Raji (cell line): Measurements from ENCODE around the gene MYO1H.

Source experiments
- POLR2A ChIP-seq: IDR thresholded peaks from 2 replicates; pipeline ENCODE4 v1.6.1; 2011; ENCODE audit warnings: low read depth, low read length, control low read depth; ENCODE audit not compliant: insufficient read depth

Gene MYO1H

GRCh38 chr12:109466305-109466704 lies 118.6 kb downstream of the MYO1H start:
- TF ChIP-seq POLR2A, result no peak

DNA sequence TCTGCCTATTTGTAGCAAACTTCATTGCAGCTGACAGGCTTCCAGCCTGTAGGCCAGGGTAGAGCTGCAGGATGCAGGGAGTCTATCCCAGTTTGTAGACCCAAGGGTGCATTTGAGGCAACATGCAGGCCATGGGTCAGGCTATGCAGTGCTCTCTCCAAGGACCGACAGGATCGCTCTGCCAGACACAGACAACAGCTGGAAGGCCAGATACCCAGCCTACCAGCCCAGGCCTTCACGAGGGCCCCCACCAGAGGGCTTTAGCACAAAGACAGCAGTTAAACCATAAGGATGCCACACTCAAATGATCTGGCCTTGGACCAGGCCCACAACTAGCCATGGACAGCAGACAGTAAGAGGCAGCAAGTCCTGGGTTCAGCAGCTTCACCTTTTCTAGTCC lies 119.1 kb downstream of the MYO1H start:
- no peak for TF ChIP-seq POLR2A

DNA sequence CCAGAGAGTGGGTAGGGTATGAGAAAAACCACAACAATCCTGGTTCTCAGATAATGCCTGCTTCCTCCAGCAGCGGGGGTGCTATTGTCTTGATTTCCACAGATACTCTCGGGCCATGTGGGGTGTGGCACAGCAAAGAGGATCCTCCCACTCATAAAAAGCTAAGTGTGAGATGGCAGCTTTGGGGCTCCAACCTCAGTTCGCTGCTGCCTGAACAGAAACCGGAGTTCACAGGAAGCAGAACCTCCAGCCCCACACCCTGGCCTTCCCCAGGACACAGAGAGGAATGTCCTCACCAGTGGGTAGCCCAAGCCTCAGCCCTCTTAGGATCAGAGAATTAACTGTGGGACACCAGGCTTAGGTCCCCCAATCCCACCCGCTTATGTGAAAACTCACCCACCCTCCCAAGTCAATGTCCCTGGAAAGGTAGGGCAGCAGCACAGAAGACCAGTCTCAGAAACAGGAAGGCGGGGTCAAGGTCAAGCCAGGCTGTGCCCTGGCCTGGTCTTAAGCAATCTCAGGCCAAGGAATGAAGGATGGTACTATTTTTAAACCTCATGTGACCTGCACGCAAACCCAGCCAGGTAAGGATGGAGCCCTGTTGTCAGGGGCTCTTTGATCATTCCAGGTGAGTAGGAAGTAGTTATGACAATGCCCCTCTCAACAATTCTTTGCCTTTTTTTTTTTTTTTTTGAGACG lies 120.4 kb downstream of the MYO1H start:
- TF ChIP-seq POLR2A, result no peak

- no peak for TF ChIP-seq POLR2A
These were observed 121.8 kb downstream of the MYO1H start for GRCh38 chr12:109469517-109469916.

DNA sequence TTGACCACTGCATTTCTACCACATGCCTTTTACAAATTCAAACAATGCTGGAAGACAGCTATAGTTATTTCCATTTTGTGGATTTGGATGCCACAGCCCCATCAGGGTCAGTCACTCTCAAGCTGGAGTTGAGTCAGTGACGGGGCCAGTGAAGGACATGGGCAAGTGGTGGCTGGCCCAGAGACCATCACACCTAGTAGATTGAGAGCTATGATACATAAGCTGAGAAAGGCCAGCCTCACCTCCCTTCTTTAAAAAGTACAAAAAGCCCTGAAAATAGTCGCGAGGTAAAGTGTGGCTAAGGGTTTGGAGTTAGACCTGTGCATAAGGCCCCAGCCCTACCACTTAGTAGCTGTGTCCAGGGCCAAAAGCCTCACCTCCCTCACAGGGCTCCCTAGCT lies 125.3 kb downstream of the MYO1H start:
- no peak for TF ChIP-seq POLR2A

- no peak for TF ChIP-seq POLR2A
These were observed 127.4 kb downstream of the MYO1H start for GRCh38 chr12:109475121-109475520.

DNA sequence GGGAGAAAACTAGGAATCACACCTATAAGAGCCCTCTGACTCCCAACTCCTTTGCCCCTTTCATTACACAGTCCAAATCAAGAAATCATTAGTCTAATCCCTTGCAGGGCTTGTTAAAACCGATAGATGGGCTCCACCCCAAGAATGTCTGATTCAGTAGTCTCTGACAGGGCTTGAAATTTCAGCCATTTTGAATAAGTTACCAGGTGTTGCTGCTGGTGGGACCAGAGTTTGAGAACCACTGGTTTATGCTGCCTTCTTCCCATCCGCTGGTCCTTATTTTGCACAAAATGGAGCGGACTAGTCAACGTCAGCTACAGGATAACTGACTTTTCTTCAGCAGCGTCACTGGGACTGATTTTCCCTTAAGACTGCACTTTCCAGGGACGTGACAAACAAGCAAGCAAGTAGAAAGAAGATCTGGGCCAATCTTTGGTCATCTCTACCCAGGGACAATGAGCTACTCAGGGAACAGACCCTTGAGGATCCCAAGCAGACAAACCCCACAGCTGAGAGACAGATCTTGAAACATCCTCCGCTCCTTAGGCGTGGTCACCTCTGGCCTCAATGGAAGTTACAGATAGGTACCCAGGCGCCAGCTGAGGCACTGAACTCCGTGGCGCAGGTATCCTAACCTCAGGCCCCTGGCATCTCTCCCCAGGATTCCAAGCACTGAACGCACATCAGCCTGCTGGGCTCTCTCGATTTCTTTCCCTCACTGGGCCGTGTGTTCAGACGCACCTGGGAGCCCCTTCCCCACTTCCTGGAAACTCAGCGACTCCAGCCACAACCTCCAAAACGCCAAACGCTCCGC lies 128.5 kb downstream of the MYO1H start:
- TF ChIP-seq POLR2A, result no peak

GRCh38 chr12:109476807-109477184 lies 129.1 kb downstream of the MYO1H start:
- no peak for TF ChIP-seq POLR2A

DNA sequence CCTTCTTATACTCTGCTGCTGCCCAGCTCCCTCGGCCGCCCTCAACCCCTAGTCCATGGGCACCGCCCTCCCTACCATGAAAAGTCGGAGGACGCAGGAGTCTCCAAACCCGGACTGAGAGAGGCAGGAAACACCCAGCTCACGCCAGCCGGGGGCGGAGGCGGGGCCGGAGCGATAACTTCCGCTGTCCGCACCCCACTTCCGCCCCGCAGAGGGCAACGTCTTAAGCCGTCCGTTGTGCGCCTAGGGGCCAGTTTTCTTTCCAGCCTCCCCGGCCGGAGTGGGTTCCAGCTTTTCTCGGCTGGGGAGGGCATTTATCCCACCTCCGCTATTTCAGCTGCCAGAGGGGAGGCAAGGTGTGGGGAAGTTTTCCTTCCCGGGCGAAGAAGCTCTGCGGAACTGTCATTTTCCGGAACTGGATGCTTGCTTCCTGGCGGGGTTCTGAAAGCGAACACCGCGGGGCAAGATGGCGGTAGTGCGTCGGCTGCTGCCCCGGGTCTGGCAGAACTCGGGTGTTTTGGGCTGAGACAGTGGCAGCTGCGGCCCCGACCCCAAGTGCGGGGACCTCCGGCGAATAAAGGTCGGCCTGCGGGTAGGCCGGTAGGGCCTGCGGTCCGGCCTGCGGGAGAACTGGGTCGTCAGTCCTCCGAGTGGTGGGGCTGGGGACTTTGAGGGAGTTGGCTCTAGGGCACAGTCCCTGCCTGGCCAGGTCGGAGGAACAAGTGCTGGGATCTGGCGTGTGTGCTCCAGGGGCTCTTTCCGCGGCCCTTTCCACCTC lies 129.7 kb downstream of the MYO1H start, which contains the start of the genes KCTD10 and UBE3B:
TSS of gene KCTD10 (minus strand) at position 116 of the 778 bp plus-strand sequence. CDS start at position 78, 38 bp downstream.
TSS of gene UBE3B (plus strand) at position 450 of the 778 bp plus-strand sequence. CDS start 5,918 bp downstream, outside the sequence.
- peak; percentile 69 for TF ChIP-seq POLR2A

- TF ChIP-seq POLR2A, result no peak
These were observed 130.2 kb downstream of the MYO1H start for GRCh38 chr12:109477963-109478315.

- no peak for TF ChIP-seq POLR2A
These were observed 132.1 kb downstream of the MYO1H start for GRCh38 chr12:109479761-109480160.

DNA sequence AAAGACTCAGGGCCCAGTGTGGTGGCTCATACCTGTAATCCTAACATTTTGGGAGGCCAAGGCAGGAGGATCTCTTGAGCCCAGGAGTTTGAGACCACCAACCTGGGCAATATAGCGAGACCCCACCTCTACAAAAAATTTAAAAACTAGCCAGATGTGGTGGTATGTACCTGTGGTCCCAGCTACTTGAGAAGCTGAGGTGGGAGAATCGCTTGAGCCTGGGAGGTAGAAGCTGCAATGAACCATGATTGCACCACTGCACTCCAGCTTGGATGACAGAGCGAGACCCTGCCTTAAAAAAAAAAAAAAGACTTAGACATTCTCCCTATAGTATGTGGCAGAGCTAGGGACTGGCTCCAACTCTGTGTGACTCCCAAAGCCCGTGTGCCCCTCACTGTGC lies 132.7 kb downstream of the MYO1H start:
- TF ChIP-seq POLR2A, result no peak

GRCh38 chr12:109481863-109482262 lies 134.2 kb downstream of the MYO1H start:
- TF ChIP-seq POLR2A, result no peak

- TF ChIP-seq POLR2A, result no peak
These were observed 134.8 kb downstream of the MYO1H start for GRCh38 chr12:109482491-109482890.

GRCh38 chr12:109482894-109483293 lies 135.2 kb downstream of the MYO1H start:
- TF ChIP-seq POLR2A, result no peak

GRCh38 chr12:109483346-109483745 lies 135.6 kb downstream of the MYO1H start:
- no peak for TF ChIP-seq POLR2A

GRCh38 chr12:109485201-109485600 lies 137.5 kb downstream of the MYO1H start:
- TF ChIP-seq POLR2A, result no peak
